Stomach (tissue), 9 donors: Measurements from ENCODE around the gene ZNF785. TPM values are rescaled to one million over a fixed set of nuclear protein-coding genes. Genes with fewer than 3 reads are reported as not detected.

Source experiments
- DNase-seq, 2 donors: peaks; one replicate each; pipeline versions ENCODE4 v3.0.0 to v3.0.0-alpha.2; 2013 to 2019
- H3K27ac ChIP-seq, 5 donors: fragments of 200-600 bp in 4 of 5; sonication (generic) in 4 of 5; one replicate each; pipeline ENCODE4 v1.5.1; 2013 to 2019; ENCODE audit warnings: mild to moderate bottlenecking in 1 of 5, moderate library complexity in 1 of 5
- H3K27me3 ChIP-seq, 3 donors: fragments of 200-600 bp; sonication (generic); one replicate each; pipeline ENCODE4 v1.5.1; 2017 to 2019; ENCODE audit warnings: mixed run types in 1 of 3
- H3K36me3 ChIP-seq, 4 donors: fragments of 200-600 bp; sonication (generic); 1 replicate in 3 of 4; 2 replicates in 1 of 4; pipeline ENCODE4 v1.5.1; 2016 to 2019
- H3K4me1 ChIP-seq, 4 donors: fragments of 200-600 bp; sonication (generic); one replicate each; pipeline ENCODE4 v1.5.1; 2016 to 2019
- H3K4me3 ChIP-seq, 4 donors: fragments of 200-600 bp; sonication (generic) in 3 of 4; one replicate each; pipeline ENCODE4 v1.5.1; 2016 to 2019; ENCODE audit warnings: mild to moderate bottlenecking in 1 of 4
- H3K9me3 ChIP-seq, 4 donors: fragments of 200-600 bp; sonication (generic); one replicate each; pipeline ENCODE4 v1.5.1; 2016 to 2019
- CTCF ChIP-seq, 7 experiments: fragments of 450-650 bp in 4 of 7; fragments of 200-600 bp in 3 of 7; sonication (generic) in 3 of 7; IDR thresholded peaks; one replicate each; pipeline ENCODE4 v1.5.1; 2016 to 2019; ENCODE audit warnings: antibody characterized with exemption in 7 of 7, control low read depth in 2 of 7, mild to moderate bottlenecking in 1 of 7
- EP300 ChIP-seq: sonication (generic); formaldehyde crosslinking; IDR thresholded peaks from one replicate; pipeline ENCODE4 v1.6.1; 2017; ENCODE audit warnings: antibody characterized with exemption
- POLR2A ChIP-seq, 4 donors: fragments of 450-650 bp; IDR thresholded peaks; one replicate each; pipeline ENCODE4 v1.6.1; 2016; ENCODE audit warnings: antibody characterized with exemption in 4 of 4, control low read depth in 2 of 4, mild to moderate bottlenecking in 1 of 4, moderate library complexity in 1 of 4
- POLR2AphosphoS5 ChIP-seq, 3 donors: sonication (generic); formaldehyde crosslinking; IDR thresholded peaks; one replicate each; pipeline ENCODE4 v1.6.1; 2016; ENCODE audit warnings: antibody characterized with exemption in 3 of 3
- whole genome bisulfite sequencing, 5 donors: extraction: QIAGEN DNeasy Blood & Tissue Kit in 3 of 5; methylation state at CpG; one replicate each; pipeline versions ENCODE4 v1.1.5 to v1.1.7; 2013 to 2018; 5-methylcytosine and 5-hydroxymethylcytosine counted together
- intact Hi-C: fragments of 100-400 bp; cut with DNase I; formaldehyde crosslinking; loops from one replicate; pipeline ENCODE4 v1.15.1; 2023; ENCODE audit warnings: low total_unique reads
- polyA plus RNA-seq, 3 donors: library from polyadenylated mRNA; stranded (reverse); fragments of 200-250 nt; gene quantifications; one replicate each; pipeline ENCODE4 v1.2.3, GENCODE V29; 2013
- small RNA-seq, 4 donors: library from RNA; depleted of rRNA; stranded (forward); fragments of <200 nt; gene quantifications; one replicate each; pipeline ENCODE3, GENCODE V24; 2016
- total RNA-seq, 5 donors: library from RNA; depleted of rRNA; stranded (reverse); fragments of >200 nt; gene quantifications; one replicate each; pipeline versions ENCODE4 v1.1.0 to v1.2.3, GENCODE V29; 2014 to 2016
- donor health status: healthy with polysubstance abuse.
- donor health status: Bipolar disorder and iron deficiency.
- donor health status: healthy.

ZNF785 gene
- total and polyA plus RNA-seq, 8 donors, result 3.8 to 49.0 (median 8.4) TPM

GRCh38 chr16:30533146-30533522 is 52.4 kb downstream of the ZNF785 start:
- Histone ChIP-seq H3K27ac (peak overlapping the region; percentile 97 to 98 (median 98)), H3K36me3 (peaks cover 13 to 31% (median 27%) of the 10 kb centered on the region in 4 donors), H3K9me3 (no peaks in the 10 kb centered on the region), H3K4me3 (peak overlapping the region in 3 of 4 donors; percentile 60 to 81 (median 75)), H3K27me3 (no peaks in the 10 kb centered on the region), H3K4me1 (peaks cover 27 to 66% (median 46%) of the 10 kb centered on the region in 4 donors)
- intact Hi-C loops, result no loop called here
- peak; percentile 51 to 64 for DNase-seq
- no peak for TF ChIP-seq EP300
- no peak for TF ChIP-seq POLR2AphosphoS5 (IDR thresholded peaks at IDR 0.05)
- TF ChIP-seq POLR2A (IDR thresholded peaks at IDR 0.05), result no peak
- TF ChIP-seq CTCF (IDR thresholded peaks at IDR 0.05), result no peak
- 40 to 67% (median 48%) methylated on average over 11 of the region's 11 CpGs for WGBS, 5 donors

- DNase-seq, result no peak
- Histone ChIP-seq H3K4me1 (peaks cover 33 to 73% (median 52%) of the 10 kb centered on the region in 4 donors), H3K27ac (peak overlapping the region in 4 of 5 donors; percentile 97 to 98 (median 98)), H3K9me3 (no peaks in the 10 kb centered on the region), H3K4me3 (peak overlapping the region in 2 of 4 donors; percentile 60 to 75), H3K27me3 (no peaks in the 10 kb centered on the region), H3K36me3 (peaks cover 13 to 31% (median 27%) of the 10 kb centered on the region in 4 donors)
- intact Hi-C loops, result no loop called here
- 90 to 95% (median 92%) methylated on average over 46 to 57 of the region's 57 CpGs for WGBS, 5 donors
- TF ChIP-seq CTCF (IDR thresholded peaks at IDR 0.05) (no peak), POLR2A (IDR thresholded peaks at IDR 0.05) (no peak), EP300 (no peak), POLR2AphosphoS5 (IDR thresholded peaks at IDR 0.05) (no peak)
Observed at GRCh38 chr16:30532285-30533145, 53.0 kb downstream of the ZNF785 start.

Small RNA genes within 50 kb of the gene (small RNA-seq; reads per million reads assigned to genes)
- 0 reads per million in 4 donors for gene AC093249.1
- gene AC093249.4, result 0 reads per million in 4 donors

Other genes starting within 250 kb of the ZNF785 start
- gene CD2BP2, start 230.4 kb downstream of the ZNF785 start, total RNA-seq, result 10 to 100 TPM in 4 of 5 donors, 1 to 10 TPM in 1; 8.8 to 30.8 (median 18.3) TPM
- 10 to 100 TPM; 37.1 to 45.2 (median 41.4) TPM for gene CD2BP2, start 230.4 kb downstream of the ZNF785 start, polyA plus RNA-seq
- 10 to 100 TPM; 25.1 to 89.2 (median 33.2) TPM for gene TBC1D10B, start 215.2 kb downstream of the ZNF785 start, total RNA-seq
- 10 to 100 TPM; 20.5 to 25.0 (median 22.0) TPM for gene TBC1D10B, start 215.2 kb downstream of the ZNF785 start, polyA plus RNA-seq
- gene MYL11, start 210.9 kb downstream of the ZNF785 start, total RNA-seq, result not detected
- gene MYL11, start 210.9 kb downstream of the ZNF785 start, polyA plus RNA-seq, result 1 to 10 TPM in 2 of 3 donors, not detected in 1; 1.6 to 4.7 TPM
- 1 to 10 TPM in 3 of 5 donors, under 1 TPM in 1, not detected in 1; 0.72 to 6.2 (median 3.9) TPM for gene SEPTIN1, start 203.1 kb downstream of the ZNF785 start, total RNA-seq
- 10 to 100 TPM in 1 of 3 donors, 1 to 10 TPM in 2; 5.2 to 10.5 (median 7.0) TPM for gene SEPTIN1, start 203.1 kb downstream of the ZNF785 start, polyA plus RNA-seq
- 10 to 100 TPM in 1 of 5 donors, 1 to 10 TPM in 4; 4.0 to 33.6 (median 5.4) TPM for gene ZNF48, start 190.3 kb downstream of the ZNF785 start, total RNA-seq
- gene ZNF48, start 190.3 kb downstream of the ZNF785 start, polyA plus RNA-seq, result 1 to 10 TPM; 3.9 to 5.5 (median 4.6) TPM
- 10 to 100 TPM in 2 of 5 donors, 1 to 10 TPM in 3; 1.2 to 28.7 (median 6.7) TPM for gene ZNF771, start 178.1 kb downstream of the ZNF785 start, total RNA-seq
- 10 to 100 TPM in 1 of 3 donors, 1 to 10 TPM in 2; 3.4 to 11.0 (median 6.5) TPM for gene ZNF771, start 178.1 kb downstream of the ZNF785 start, polyA plus RNA-seq
- 10 to 100 TPM in 4 of 5 donors, not detected in 1; 15.5 to 47.8 (median 27.1) TPM for gene DCTPP1, start 155.7 kb downstream of the ZNF785 start, total RNA-seq
- 10 to 100 TPM; 28.0 to 50.2 (median 50.1) TPM for gene DCTPP1, start 155.7 kb downstream of the ZNF785 start, polyA plus RNA-seq
- 100 to 1,000 TPM in 1 of 5 donors, 10 to 100 TPM in 4; 30.7 to 167 (median 41.4) TPM for gene SEPHS2, start 139.8 kb downstream of the ZNF785 start, total RNA-seq
- gene SEPHS2, start 139.8 kb downstream of the ZNF785 start, polyA plus RNA-seq, result 10 to 100 TPM; 36.8 to 66.1 (median 61.1) TPM
- 100 to 1,000 TPM in 1 of 5 donors, 10 to 100 TPM in 2, 1 to 10 TPM in 2; 5.8 to 256 (median 11.3) TPM for gene ITGAL, start 113.0 kb downstream of the ZNF785 start, total RNA-seq
- gene ITGAL, start 113.0 kb downstream of the ZNF785 start, polyA plus RNA-seq, result 1 to 10 TPM; 1.2 to 4.3 (median 1.2) TPM
- 10 to 100 TPM; 11.9 to 75.0 (median 30.0) TPM for gene ZNF768, start 59.1 kb downstream of the ZNF785 start, total RNA-seq
- gene ZNF768, start 59.1 kb downstream of the ZNF785 start, polyA plus RNA-seq, result 10 to 100 TPM; 27.0 to 33.2 (median 32.7) TPM
- 10 to 100 TPM; 10.3 to 18.7 (median 12.9) TPM for gene ZNF747, start 50.8 kb downstream of the ZNF785 start, total RNA-seq
- 1 to 10 TPM; 6.2 to 7.8 (median 7.3) TPM for gene ZNF747, start 50.8 kb downstream of the ZNF785 start, polyA plus RNA-seq
- 100 to 1,000 TPM in 1 of 5 donors, 10 to 100 TPM in 3, 1 to 10 TPM in 1; 3.5 to 107 (median 13.4) TPM for gene ZNF764, start 27.3 kb downstream of the ZNF785 start, total RNA-seq
- gene ZNF764, start 27.3 kb downstream of the ZNF785 start, polyA plus RNA-seq, result 1 to 10 TPM; 3.9 to 7.8 (median 6.8) TPM
- gene ZNF688, start 14.0 kb downstream of the ZNF785 start, total RNA-seq, result 100 to 1,000 TPM in 1 of 5 donors, 10 to 100 TPM in 3, 1 to 10 TPM in 1; 9.4 to 123 (median 18.3) TPM
- 10 to 100 TPM; 25.2 to 26.1 (median 25.3) TPM for gene ZNF688, start 14.0 kb downstream of the ZNF785 start, polyA plus RNA-seq
- gene ZNF689, start 24.7 kb upstream of the ZNF785 start, total RNA-seq, result 10 to 100 TPM in 2 of 5 donors, 1 to 10 TPM in 2, under 1 TPM in 1; 0.58 to 86.4 (median 7.1) TPM
- 1 to 10 TPM; 2.0 to 4.4 (median 3.1) TPM for gene ZNF689, start 24.7 kb upstream of the ZNF785 start, polyA plus RNA-seq
- gene PRR14, start 65.3 kb upstream of the ZNF785 start, total RNA-seq, result 100 to 1,000 TPM in 2 of 5 donors, 10 to 100 TPM in 2, 1 to 10 TPM in 1; 9.0 to 123 (median 93.9) TPM
- gene PRR14, start 65.3 kb upstream of the ZNF785 start, polyA plus RNA-seq, result 10 to 100 TPM; 69.8 to 79.7 (median 79.6) TPM
- gene FBRS, start 72.7 kb upstream of the ZNF785 start, total RNA-seq, result 100 to 1,000 TPM in 1 of 5 donors, 10 to 100 TPM in 4; 20.4 to 185 (median 28.6) TPM
- gene FBRS, start 72.7 kb upstream of the ZNF785 start, polyA plus RNA-seq, result 10 to 100 TPM; 19.7 to 35.9 (median 24.0) TPM
- gene SRCAP, start 113.5 kb upstream of the ZNF785 start, total RNA-seq, result 10 to 100 TPM; 23.3 to 70.1 (median 56.8) TPM
- gene SRCAP, start 113.5 kb upstream of the ZNF785 start, polyA plus RNA-seq, result 10 to 100 TPM in 1 of 3 donors, 1 to 10 TPM in 2; 1.2 to 12.1 (median 4.4) TPM
- gene PHKG2, start 162.7 kb upstream of the ZNF785 start, total RNA-seq, result 100 to 1,000 TPM in 1 of 5 donors, 10 to 100 TPM in 4; 18.2 to 104 (median 28.0) TPM
- 10 to 100 TPM; 29.3 to 41.5 (median 35.6) TPM for gene PHKG2, start 162.7 kb upstream of the ZNF785 start, polyA plus RNA-seq
- 10 to 100 TPM in 2 of 5 donors, 1 to 10 TPM in 1, not detected in 2; 2.0 to 71.2 (median 13.9) TPM for gene CFAP119, start 176.4 kb upstream of the ZNF785 start, total RNA-seq
- gene CFAP119, start 176.4 kb upstream of the ZNF785 start, polyA plus RNA-seq, result 10 to 100 TPM in 1 of 3 donors, 1 to 10 TPM in 2; 8.9 to 11.4 (median 9.4) TPM
- gene RNF40, start 176.6 kb upstream of the ZNF785 start, total RNA-seq, result 100 to 1,000 TPM in 1 of 5 donors, 10 to 100 TPM in 4; 17.5 to 155 (median 55.1) TPM
- gene RNF40, start 176.6 kb upstream of the ZNF785 start, polyA plus RNA-seq, result 10 to 100 TPM; 43.7 to 57.0 (median 53.9) TPM
- 10 to 100 TPM; 10.7 to 21.3 (median 18.3) TPM for gene ZNF629, start 201.5 kb upstream of the ZNF785 start, total RNA-seq
- gene ZNF629, start 201.5 kb upstream of the ZNF785 start, polyA plus RNA-seq, result 1 to 10 TPM; 4.4 to 5.9 (median 4.9) TPM